HG03097 (cell line): Measurements from ENCODE around the gene BACH1.
"Not testable (repeated sequence)": the region's sequence is repeated elsewhere in the genome, so short reads cannot be mapped to it uniquely, and the experiment has no call there.

ENCODE experiments used
- ATAC-seq: cut with Tn5 transposase; IDR thresholded peaks from one replicate; pipeline ENCODE4 v1.9.1; 2021; ENCODE audit not compliant: unreplicated experiment, low FRiP score

The BACH1 gene

GRCh38 chr21:29342363-29342957 is 43.7 kb downstream of the BACH1 start:
- ATAC-seq = no peak

- ATAC-seq = no peak
These were observed 44.8 kb downstream of the BACH1 start for GRCh38 chr21:29343519-29343918.

GRCh38 chr21:29346281-29346680 is 47.6 kb downstream of the BACH1 start:
- no peak for ATAC-seq

GRCh38 chr21:29346771-29347170 is 48.0 kb downstream of the BACH1 start:
- no peak for ATAC-seq

GRCh38 chr21:29347274-29347681 is 48.6 kb downstream of the BACH1 start:
- ATAC-seq = no peak

- ATAC-seq = no peak
These were observed 51.0 kb downstream of the BACH1 start for GRCh38 chr21:29349702-29350101.

GRCh38 chr21:29350246-29350779 is 51.6 kb downstream of the BACH1 start:
- no peak for ATAC-seq

- no peak for ATAC-seq
These were observed 53.0 kb downstream of the BACH1 start for GRCh38 chr21:29351691-29352090.

- ATAC-seq = not testable (repeated sequence)
These were observed 56.5 kb downstream of the BACH1 start for GRCh38 chr21:29355043-29355710.

GRCh38 chr21:29356291-29356690 is 57.6 kb downstream of the BACH1 start:
- not testable (repeated sequence) for ATAC-seq

- not testable (repeated sequence) for ATAC-seq
These were observed 58.1 kb downstream of the BACH1 start for GRCh38 chr21:29356810-29357209.

GRCh38 chr21:29359718-29360117 is 61.0 kb downstream of the BACH1 start:
- no peak for ATAC-seq

- ATAC-seq = no peak
These were observed 62.4 kb downstream of the BACH1 start for GRCh38 chr21:29360799-29361765.

- ATAC-seq = no peak
These were observed 64.0 kb downstream of the BACH1 start for GRCh38 chr21:29362758-29363157.

- ATAC-seq = no peak
These were observed 67.0 kb downstream of the BACH1 start for GRCh38 chr21:29365661-29366265.

GRCh38 chr21:29366532-29366931 is 67.8 kb downstream of the BACH1 start:
- no peak for ATAC-seq

GRCh38 chr21:29367335-29367734 is 68.6 kb downstream of the BACH1 start:
- ATAC-seq = no peak

GRCh38 chr21:29368906-29369305 is 70.2 kb downstream of the BACH1 start:
- no peak for ATAC-seq

- no peak for ATAC-seq
These were observed 72.7 kb downstream of the BACH1 start for GRCh38 chr21:29371464-29371863.

- peak; percentile 83 for ATAC-seq
These were observed 73.5 kb downstream of the BACH1 start for GRCh38 chr21:29372063-29372802.
